DMS53 treated with DMSO at 0.1 percent for 48 hours (cell line): Measurements from ENCODE around the gene CCNY.
"Not testable (repeated sequence)": the region's sequence is repeated elsewhere in the genome, so short reads cannot be mapped to it uniquely, and the experiment has no call there.

Experiments
- DNase-seq: peaks from one replicate; lab custom pipeline; 2025; ENCODE audit not compliant: unreplicated experiment; lab: John Stamatoyannopoulos, UW

Gene CCNY

DNA sequence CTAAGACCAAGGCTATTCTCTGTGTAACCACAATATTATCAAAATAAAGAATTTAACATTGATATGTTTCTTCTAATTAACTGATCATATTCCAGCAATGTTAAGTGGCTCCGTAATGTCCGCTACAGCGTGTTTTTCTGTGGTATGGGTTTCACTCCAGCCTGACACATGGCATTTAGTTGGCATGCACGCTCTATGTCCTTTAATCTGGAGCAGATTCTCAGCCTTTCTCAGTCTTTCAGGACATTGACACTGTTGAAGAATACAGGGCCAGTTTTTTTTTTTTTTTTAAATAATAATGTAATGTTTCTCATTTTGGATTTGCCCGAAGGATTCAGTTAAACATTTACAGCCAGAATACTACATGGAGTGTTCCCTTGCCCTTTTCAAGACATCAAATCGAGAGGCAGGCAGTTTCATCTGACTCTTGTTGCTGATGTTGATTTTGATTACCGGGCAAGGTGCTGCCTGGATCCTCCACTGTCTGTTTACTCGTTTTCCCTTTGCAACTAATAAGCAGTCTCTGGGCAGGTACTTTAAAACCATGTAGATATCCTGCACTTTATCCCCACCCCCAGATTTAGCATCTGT, 171.3 kb downstream of the CCNY start:
- DNase-seq, result no peak

- DNase-seq, result no peak
These were observed 172.3 kb downstream of the CCNY start for GRCh38 chr10:35508647-35509046.

- no peak for DNase-seq
These were observed 174.6 kb downstream of the CCNY start for GRCh38 chr10:35510891-35511290.

- no peak for DNase-seq
These were observed 175.3 kb downstream of the CCNY start for GRCh38 chr10:35511647-35512046.

DNA sequence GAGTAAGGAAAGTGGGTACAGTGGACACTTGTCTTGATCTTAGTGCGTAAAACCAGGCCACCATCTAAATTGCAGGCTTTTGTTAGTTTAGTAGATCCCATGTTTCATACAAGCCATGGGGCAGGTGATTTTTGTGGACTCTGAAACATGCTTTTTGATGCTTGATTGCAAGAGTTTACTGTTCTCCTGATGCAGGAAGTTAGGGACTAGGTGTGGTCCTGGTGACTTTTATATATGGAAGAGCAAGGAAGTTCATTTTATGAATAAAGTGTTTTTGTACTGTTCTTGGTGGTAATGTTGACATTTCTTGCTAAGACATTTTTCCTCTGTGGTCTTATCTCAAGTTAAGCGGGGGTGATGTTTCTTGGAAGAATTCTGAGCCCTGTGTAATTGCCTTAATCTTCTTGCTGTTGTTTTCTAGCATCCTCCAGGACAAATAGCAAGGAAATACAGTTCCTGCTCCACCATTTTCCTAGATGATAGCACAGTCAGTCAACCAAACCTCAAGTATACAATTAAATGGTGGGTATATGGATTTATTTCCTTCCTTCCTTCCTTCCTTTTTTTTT, 179.9 kb downstream of the CCNY start:
- no peak for DNase-seq

- DNase-seq, result no peak
These were observed 181.3 kb downstream of the CCNY start for GRCh38 chr10:35517431-35518181.

DNA sequence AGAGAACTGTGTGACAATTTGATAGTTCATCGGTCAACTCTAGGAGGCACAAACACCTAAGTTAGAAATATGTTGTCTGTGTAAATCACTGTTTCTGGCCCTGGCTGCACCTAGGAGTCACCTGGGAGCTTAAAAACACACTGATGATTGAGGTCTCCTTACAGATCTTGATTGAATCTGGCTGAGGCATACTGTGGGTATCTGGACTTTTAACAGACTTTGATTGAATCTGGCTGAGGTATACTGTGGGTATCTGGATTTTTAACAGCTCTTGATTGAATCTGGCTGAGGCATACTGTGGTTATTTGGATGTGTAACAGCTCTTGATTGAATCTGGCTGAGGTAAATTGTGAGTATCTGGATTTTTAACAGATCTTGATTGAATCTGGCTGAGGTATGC, 181.9 kb downstream of the CCNY start:
- not testable (repeated sequence) for DNase-seq

- no peak for DNase-seq
These were observed 184.7 kb downstream of the CCNY start for GRCh38 chr10:35520996-35521395.

- DNase-seq, result no peak
These were observed 187.4 kb downstream of the CCNY start for GRCh38 chr10:35523670-35524225.

DNA sequence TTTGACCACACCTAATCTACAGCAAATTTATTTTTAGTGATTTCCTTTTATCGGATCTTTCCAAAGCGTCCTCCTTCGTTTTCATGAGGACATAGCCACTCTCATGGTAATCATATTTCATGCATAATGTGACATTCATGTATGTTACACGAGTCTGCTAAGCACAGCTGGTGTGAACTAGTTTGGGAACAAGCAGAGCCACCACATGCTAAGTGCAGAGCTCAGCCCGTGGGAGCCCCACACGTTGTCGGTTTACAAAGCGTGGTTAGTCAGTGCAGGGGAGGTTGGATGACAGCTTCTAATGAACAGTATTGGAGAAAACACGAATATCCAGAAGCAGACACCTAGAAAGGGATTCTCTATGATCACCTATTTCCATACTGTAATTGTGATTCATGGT, 190.4 kb downstream of the CCNY start:
- no peak for DNase-seq

GRCh38 chr10:35532141-35532540, 195.8 kb downstream of the CCNY start:
- DNase-seq, result no peak

- DNase-seq, result no peak
These were observed 197.3 kb downstream of the CCNY start for GRCh38 chr10:35533565-35533964.

- no peak for DNase-seq
These were observed 198.8 kb downstream of the CCNY start for GRCh38 chr10:35535136-35535535.

DNA sequence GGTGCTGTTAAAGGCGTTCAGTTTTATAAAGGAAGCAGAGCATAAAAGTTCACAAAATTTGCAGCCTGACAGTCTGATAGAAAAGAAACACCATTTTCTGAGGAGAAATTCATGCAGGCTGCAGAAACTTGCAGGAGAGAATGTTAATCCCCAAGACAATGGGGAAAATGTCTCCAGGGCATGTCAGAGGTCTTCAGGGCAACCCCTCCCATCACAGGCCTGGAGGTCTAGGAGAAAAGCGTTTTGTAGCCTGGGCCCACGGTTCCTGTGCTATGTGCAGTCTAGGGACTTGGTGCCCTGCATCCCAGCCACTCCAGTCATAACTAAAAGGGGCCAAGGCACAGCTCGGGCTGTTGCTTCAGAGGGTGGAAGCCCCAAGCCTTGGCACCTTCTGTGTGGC, 200.5 kb downstream of the CCNY start:
- no peak for DNase-seq

- DNase-seq, result not testable (repeated sequence)
These were observed 201.6 kb downstream of the CCNY start for GRCh38 chr10:35537925-35538324.

- DNase-seq, result no peak
These were observed 204.2 kb downstream of the CCNY start for GRCh38 chr10:35540296-35541164.

GRCh38 chr10:35541720-35542119, 205.4 kb downstream of the CCNY start:
- DNase-seq, result no peak

DNA sequence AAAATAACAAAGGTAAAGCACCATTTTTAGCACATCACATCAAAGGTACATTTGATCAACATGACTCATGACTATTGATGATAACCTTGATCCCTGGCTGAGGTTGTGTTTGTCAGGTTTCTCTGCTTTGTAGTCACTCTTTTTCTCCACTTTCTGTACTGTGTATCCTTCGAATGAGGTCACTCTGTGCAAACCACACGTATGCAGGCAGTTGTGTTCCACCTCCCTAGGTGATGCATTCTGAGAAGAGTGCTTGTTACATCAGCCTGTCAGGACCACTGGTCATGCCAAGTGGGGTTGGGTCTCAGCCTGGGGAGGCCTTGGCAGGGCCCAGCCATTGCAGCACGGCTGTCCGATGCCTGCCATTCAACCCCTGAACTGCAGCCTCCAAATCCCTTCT, 206.0 kb downstream of the CCNY start:
- no peak for DNase-seq

DNA sequence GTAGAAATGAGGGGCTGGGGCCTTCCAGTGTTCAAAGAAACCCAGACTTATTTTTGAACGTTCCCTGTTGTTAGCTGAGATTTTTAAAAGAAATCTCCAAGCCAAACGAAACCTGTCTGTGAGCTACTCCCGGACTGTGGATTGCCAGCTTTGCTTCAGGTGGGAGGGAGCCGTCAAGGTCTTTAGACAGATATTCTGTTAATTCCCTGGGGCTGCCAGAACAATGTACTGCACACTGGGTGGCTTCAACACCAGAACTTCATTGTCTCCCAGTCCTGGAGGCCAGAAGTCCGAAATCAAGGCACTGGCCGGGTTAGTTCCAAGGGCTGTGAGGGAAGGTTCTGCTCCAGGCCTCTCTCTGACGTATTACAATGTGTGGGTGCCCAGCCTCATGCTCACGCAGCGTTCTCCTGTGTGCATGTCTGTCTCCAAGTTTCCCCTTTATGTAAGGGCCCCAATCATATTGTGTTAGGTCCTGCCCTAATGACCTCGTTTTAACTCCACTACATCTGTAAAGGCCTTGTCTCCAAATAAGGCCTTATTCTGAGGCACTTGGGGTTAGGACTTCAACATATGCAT, 208.9 kb downstream of the CCNY start:
- DNase-seq, result no peak

DNA sequence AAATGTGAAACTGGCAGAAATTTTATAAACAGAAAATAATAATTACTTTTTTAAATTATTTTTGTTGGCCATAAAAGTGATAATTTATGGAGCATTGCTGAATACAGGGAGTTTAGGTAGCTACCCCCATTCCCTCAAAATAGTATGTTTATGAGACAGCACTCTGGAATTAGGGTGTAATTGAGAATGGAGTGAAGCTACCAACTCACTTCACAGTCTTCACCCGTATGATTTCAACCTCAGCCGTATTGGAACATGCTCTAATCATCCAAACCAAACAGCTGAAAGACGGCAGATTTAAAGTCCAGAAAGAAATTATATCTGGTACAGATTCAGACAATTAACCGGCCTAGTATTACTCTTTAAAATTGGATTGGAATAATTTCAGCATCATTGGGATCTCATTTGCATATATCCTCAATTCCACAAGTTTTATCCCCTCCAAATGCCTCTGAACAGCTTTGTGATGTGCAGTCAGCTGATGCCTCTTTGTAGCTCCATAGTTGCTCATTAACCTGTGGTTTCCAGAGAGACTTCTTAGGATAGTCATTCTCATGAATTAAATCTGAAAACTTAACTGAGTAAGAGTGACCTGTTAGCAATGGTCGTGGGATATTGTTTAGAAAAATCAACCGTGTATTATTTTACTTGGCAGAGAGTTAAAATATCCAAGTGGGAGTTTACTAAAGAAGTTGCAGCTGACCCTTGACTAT, 209.7 kb downstream of the CCNY start:
- no peak for DNase-seq
